H1 (cell line): Measurements from ENCODE around the gene SDSL. TPM values are rescaled to one million over a fixed set of nuclear protein-coding genes. Genes with fewer than 3 reads are reported as not detected.

Experiments used
- CTCF ChIA-PET: fragments of 300-600 bp; sonication (Branson Sonifier 250); formaldehyde crosslinking; loops from one replicate; lab custom pipeline; 2021; ENCODE audit not compliant: partially characterized antibody; lab: Charles Lee
- POLR2A ChIA-PET: fragments of 300-600 bp; sonication (Branson Sonifier 250); formaldehyde crosslinking; loops from one replicate; lab custom pipeline; 2021; ENCODE audit warnings: inconsistent platforms; ENCODE audit not compliant: partially characterized antibody; lab: Charles Lee
- DNase-seq, 2 experiments: peaks; one replicate each; pipeline versions ENCODE4 v3.0.0 to v3.0.0-alpha.2; 2010 to 2022; ENCODE audit warnings: low spot score in 2 of 2, low read depth in 1 of 2, mixed read lengths in 1 of 2
- FAIRE-seq: peaks from 2 replicates; lab custom pipeline; 2011; peaks lifted over from hg19 to GRCh38; lab: Jason Lieb, UNC
- H2AFZ ChIP-seq: 2 replicates; pipeline ENCODE4 v1.8.1; 2012; ENCODE audit warnings: low read length, inconsistent platforms
- H2AK5ac ChIP-seq: 2 replicates; pipeline ENCODE4 v1.6.1; 2013; ENCODE audit warnings: low read depth, low read length
- H2BK120ac ChIP-seq: replicated peaks from 2 replicates; pipeline ENCODE3; 2013; ENCODE audit warnings: low read depth, low read length, inconsistent platforms
- H2BK12ac ChIP-seq: 2 replicates; pipeline ENCODE4 v1.6.1; 2013; ENCODE audit warnings: low read depth, low read length
- H2BK15ac ChIP-seq: 2 replicates; pipeline ENCODE4 v1.6.1; 2013; ENCODE audit warnings: low read length
- H2BK20ac ChIP-seq: 2 replicates; pipeline ENCODE4 v1.6.1; 2013; ENCODE audit warnings: low read length
- H2BK5ac ChIP-seq: 2 replicates; pipeline ENCODE4 v1.6.1; 2013; ENCODE audit warnings: low read depth, low read length
- H3K14ac ChIP-seq: 2 replicates; pipeline ENCODE4 v1.6.1; 2013; ENCODE audit warnings: inconsistent platforms; ENCODE audit not compliant: insufficient read length
- H3K18ac ChIP-seq: 2 replicates; pipeline ENCODE4 v1.6.1; 2013; ENCODE audit warnings: low read length; ENCODE audit errors: extremely low read depth
- H3K23ac ChIP-seq: 2 replicates; pipeline ENCODE4 v1.6.1; 2013; ENCODE audit warnings: inconsistent platforms; ENCODE audit not compliant: insufficient read length
- H3K23me2 ChIP-seq: 2 replicates; pipeline ENCODE4 v1.6.1; 2013; ENCODE audit warnings: low read depth, low read length
- H3K27ac ChIP-seq: 2 replicates; pipeline ENCODE4 v1.6.1; 2011; ENCODE audit warnings: low read depth, low read length, inconsistent platforms
- H3K27me3 ChIP-seq, 4 experiments: replicated peaks in 1 of 4; 1 replicate in 1 of 4; 2 replicates in 3 of 4; pipeline versions ENCODE4 v1.6.1 to v1.8.1; 2011 to 2013; ENCODE audit warnings: low read length in 3 of 4, mild to moderate bottlenecking in 3 of 4, inconsistent platforms in 2 of 4, mixed read lengths in 2 of 4, moderate library complexity in 1 of 4; ENCODE audit not compliant: control insufficient read depth in 3 of 4, insufficient read depth in 3 of 4; ENCODE audit errors: extremely low read depth in 1 of 4
- H3K36me3 ChIP-seq, 4 experiments: 2 replicates each; pipeline versions ENCODE4 v1.6.1 to v1.8.1; 2011 to 2013; ENCODE audit warnings: mild to moderate bottlenecking in 4 of 4, low read length in 3 of 4, moderate library complexity in 2 of 4, control low read depth in 1 of 4, inconsistent platforms in 1 of 4; ENCODE audit not compliant: insufficient read depth in 4 of 4, control insufficient read depth in 2 of 4
- H3K4ac ChIP-seq: replicated peaks from 2 replicates; pipeline ENCODE3; 2013; ENCODE audit warnings: low read length, low read depth, mixed read lengths, inconsistent platforms; ENCODE audit not compliant: insufficient read length
- H3K4me1 ChIP-seq, 4 experiments: replicated peaks in 1 of 4; 1 replicate in 1 of 4; 2 replicates in 3 of 4; pipeline versions ENCODE4 v1.6.1 to v1.8.1; 2011 to 2013; ENCODE audit warnings: low read length in 3 of 4, inconsistent platforms in 2 of 4, mixed read lengths in 1 of 4; ENCODE audit not compliant: insufficient read depth in 4 of 4, control insufficient read depth in 3 of 4
- H3K4me2 ChIP-seq, 2 experiments: 2 replicates each; pipeline versions ENCODE4 v1.6.1 to v1.8.1; 2011 to 2013; ENCODE audit warnings: low read depth in 2 of 2, low read length in 2 of 2, control low read depth in 1 of 2, inconsistent platforms in 1 of 2, mild to moderate bottlenecking in 1 of 2; ENCODE audit not compliant: insufficient read depth in 1 of 2
- H3K4me3 ChIP-seq, 4 experiments: fragments of 200-600, 300-600 bp in 1 of 4; sonication (generic), shearing (Covaris generic), sonication (Bioruptor Twin) in 1 of 4; 2 replicates each; pipeline versions ENCODE4 v1.5.1 to v1.8.1; 2011 to 2016; ENCODE audit warnings: low read length in 4 of 4, low read depth in 3 of 4, control low read depth in 2 of 4, inconsistent platforms in 2 of 4, mild to moderate bottlenecking in 2 of 4, mixed read lengths in 1 of 4, moderate library complexity in 1 of 4; ENCODE audit not compliant: insufficient read depth in 2 of 4; ENCODE audit errors: extremely low read depth in 1 of 4
- H3K56ac ChIP-seq: replicated peaks from 2 replicates; pipeline ENCODE3; 2013; ENCODE audit warnings: low read depth, mild to moderate bottlenecking, mixed read lengths, low read length, inconsistent platforms; ENCODE audit not compliant: insufficient read length
- H3K79me1 ChIP-seq: 2 replicates; pipeline ENCODE4 v1.6.1; 2013; ENCODE audit warnings: low read depth, low read length, control low read depth
- H3K79me2 ChIP-seq, 2 experiments: 2 replicates each; pipeline versions ENCODE4 v1.6.1 to v1.8.1; 2012 to 2013; ENCODE audit warnings: low read length in 2 of 2, mild to moderate bottlenecking in 2 of 2, inconsistent platforms in 1 of 2; ENCODE audit not compliant: insufficient read depth in 2 of 2, control insufficient read depth in 1 of 2
- H3K9ac ChIP-seq, 4 experiments: replicated peaks in 1 of 4; 1 replicate in 1 of 4; 2 replicates in 3 of 4; pipeline versions ENCODE4 v1.6.1 to v1.8.1; 2011 to 2013; ENCODE audit warnings: low read depth in 3 of 4, low read length in 3 of 4, control low read depth in 2 of 4, mild to moderate bottlenecking in 2 of 4, moderate library complexity in 2 of 4, inconsistent platforms in 1 of 4; ENCODE audit errors: extremely low read depth in 1 of 4
- H3K9me3 ChIP-seq, 2 experiments: 2 replicates each; pipeline versions ENCODE4 v1.6.1 to v1.8.1; 2012 to 2013; ENCODE audit warnings: mild to moderate bottlenecking in 2 of 2, moderate library complexity in 2 of 2, control low read depth in 1 of 2, inconsistent platforms in 1 of 2, low read depth in 1 of 2, low read length in 1 of 2, mixed read lengths in 1 of 2; ENCODE audit not compliant: insufficient read depth in 2 of 2
- H4K20me1 ChIP-seq, 2 experiments: replicated peaks in 1 of 2; 2 replicates each; pipeline versions ENCODE3 to v1.8.1; 2011 to 2013; ENCODE audit warnings: inconsistent platforms in 2 of 2, low read length in 2 of 2, mild to moderate bottlenecking in 1 of 2; ENCODE audit not compliant: insufficient read depth in 2 of 2, control insufficient read depth in 1 of 2
- H4K5ac ChIP-seq: 2 replicates; pipeline ENCODE4 v1.6.1; 2013; ENCODE audit warnings: low read length, low read depth, mixed read lengths, inconsistent platforms; ENCODE audit not compliant: insufficient read length
- H4K8ac ChIP-seq: 2 replicates; pipeline ENCODE4 v1.8.0; 2013; ENCODE audit warnings: mild to moderate bottlenecking, moderate library complexity, low read length, inconsistent platforms; ENCODE audit not compliant: insufficient read depth; ENCODE audit errors: extremely low read depth
- H4K91ac ChIP-seq: replicated peaks from 2 replicates; pipeline ENCODE3; 2013; ENCODE audit warnings: low read length, mixed read lengths, inconsistent platforms; ENCODE audit not compliant: insufficient read length
- CREB1 ChIP-seq: IDR thresholded peaks from 2 replicates; pipeline ENCODE4 v1.6.1; 2012; ENCODE audit warnings: inconsistent platforms
- EP300 ChIP-seq, 2 experiments: IDR thresholded peaks; 1 replicate in 1 of 2; 2 replicates in 1 of 2; pipeline ENCODE4 v1.6.1; 2011 to 2012; ENCODE audit warnings: low read depth in 2 of 2, low read length in 2 of 2, mild to moderate bottlenecking in 2 of 2, borderline replicate concordance in 1 of 2, inconsistent platforms in 1 of 2, moderate library complexity in 1 of 2
- GTF2F1 ChIP-seq: IDR thresholded peaks from 2 replicates; pipeline ENCODE4 v1.6.1; 2012; ENCODE audit warnings: low read depth, low read length, improper control_type of control experiment, borderline replicate concordance
- RBBP5 ChIP-seq: IDR thresholded peaks from 2 replicates; pipeline ENCODE4 v1.7.1; 2012; ENCODE audit warnings: low read depth, mild to moderate bottlenecking, inconsistent platforms, low read length, moderate library complexity, borderline replicate concordance
- TAF7 ChIP-seq: optimal IDR thresholded peaks from 2 replicates; pipeline ENCODE3; 2011; ENCODE audit warnings: low read depth, mild to moderate bottlenecking, inconsistent platforms, low read length, moderate library complexity, borderline replicate concordance
- TEAD4 ChIP-seq: IDR thresholded peaks from 2 replicates; pipeline ENCODE4 v1.6.1; 2012; ENCODE audit warnings: low read depth, low read length, inconsistent platforms, mixed read lengths
- WGBS, 2 experiments: shearing (Covaris generic) in 1 of 2; methylation state at CpG; one replicate each; pipeline versions ENCODE4 v1.1.6 to v1.1.7; 2013 to 2015; ENCODE audit warnings: low lambda C conversion rate in 2 of 2, mixed read lengths in 2 of 2, inconsistent platforms in 1 of 2, low coverage in 1 of 2, missing lambda C conversion rate in 1 of 2; ENCODE audit not compliant: insufficient replicate concordance in 2 of 2, insufficient coverage in 1 of 2, insufficient read length in 1 of 2; ENCODE audit errors: extremely low coverage in 1 of 2, missing lambda C conversion rate in 1 of 2; 5-methylcytosine and 5-hydroxymethylcytosine counted together
- polyA plus RNA-seq, 7 experiments: library from polyadenylated mRNA; depleted of rRNA in 3 of 7; stranded (reverse) in 5 of 7; unstranded in 2 of 7; fragments of >200 nt in 5 of 7; fragments of 200-250 nt in 2 of 7; gene quantifications; 1 replicate in 5 of 7; 2 replicates in 1 of 7; 4 replicates in 1 of 7; pipeline versions ENCODE4 v1.2.1 to v1.2.3, GENCODE V29; 2011 to 2013; ENCODE audit warnings: missing spikeins in 2 of 7, mixed read lengths in 2 of 7
- total RNA-seq: library from RNA; stranded (reverse); fragmentation: NEBNext Ultra II Directional; extraction: Animal tissue kit (Norgen Biotek cat#: 25700); gene quantifications from 2 replicates; pipeline ENCODE4 v1.2.1, GENCODE V29; 2021

SDSL gene
- total and polyA plus RNA-seq, 2 of the 8 experiments (the other 6 are each of a cell fraction or from before 2014, with no cell fraction given) = 0.69 to 1.3 TPM

DNA sequence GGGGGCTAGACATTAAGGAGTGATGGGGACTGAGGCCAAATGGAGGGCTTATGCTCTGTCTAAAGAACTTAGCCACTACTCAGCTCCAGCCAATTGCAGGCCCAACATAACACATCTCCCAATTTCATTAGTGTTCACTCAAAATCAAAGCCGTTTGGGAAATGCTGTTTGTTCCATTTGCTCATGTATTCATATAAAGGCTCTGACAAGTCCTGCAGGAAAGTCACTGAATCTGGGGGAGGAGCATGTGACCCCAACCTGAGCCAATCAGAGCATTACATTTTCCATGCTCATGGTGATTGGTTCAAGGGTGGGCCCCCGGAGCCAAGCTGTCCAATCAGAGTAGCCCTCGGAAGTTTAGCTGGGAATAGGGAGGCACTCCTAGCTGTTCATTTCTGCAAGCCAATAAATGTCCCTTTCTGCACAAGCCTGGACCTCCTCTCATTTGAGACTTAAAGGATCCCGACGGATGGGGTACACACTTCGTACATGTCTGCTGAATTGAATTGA, 20.9 kb downstream of the SDSL start:
- Histone ChIP-seq H2BK15ac (no peak overlapping the region), H3K4me1 (peaks cover 0 to 2% (median under 1%) of the 10 kb centered on the region in 4 experiments; a peak in 2 of 7 replicates), H3K9me3 (no peaks in the 10 kb centered on the region), H2AFZ (no peak overlapping the region), H4K91ac (no peak overlapping the region), H3K56ac (no peak overlapping the region), H3K27me3 (peaks cover 0 to 2% (median 0%) of the 10 kb centered on the region in 4 experiments; a peak in 1 of 7 replicates), H4K20me1 (no peaks in the 10 kb centered on the region), H2BK12ac (no peak overlapping the region), H2BK20ac (no peak overlapping the region), H3K27ac (no peak overlapping the region), H3K18ac (no peak overlapping the region), H2BK5ac (no peak overlapping the region), H3K79me1 (no peaks in the 10 kb centered on the region), H4K5ac (no peak overlapping the region), H3K9ac (no peak overlapping the region), H3K36me3 (no peaks in the 10 kb centered on the region), H3K4me3 (no peak overlapping the region), H3K23me2 (peaks cover 6% of the 10 kb centered on the region; the same call in 1 of the 2 replicates), H4K8ac (no peak overlapping the region), H3K4ac (no peak overlapping the region), H3K14ac (no peak overlapping the region), H2AK5ac (no peak overlapping the region), H2BK120ac (no peak overlapping the region), H3K23ac (no peak overlapping the region), H3K79me2 (no peaks in the 10 kb centered on the region), H3K4me2 (no peak overlapping the region)
- WGBS, 2 experiments = 90% methylated on average over 6 of the region's 6 CpGs; no CpG with 5 or more reads in 1 of the 2 experiments
- TF ChIP-seq EP300 (IDR thresholded peaks at IDR 0.05; ENCODE audit: borderline replicate concordance in 1 of 2, low read depth in 2 of 2, low read length in 2 of 2) (no peak), TEAD4 (no peak), RBBP5 (no peak), CREB1 (no peak), GTF2F1 (no peak), TAF7 (no peak)
- DNase-seq = no peak
- CTCF ChIA-PET = interaction anchor here (0.6 to 8.4 kb wide), 7 partner anchors 10 to 415 kb away, joined by 3 to 82 read pairs (median 3); no protein-coding TSS in a partner anchor
- FAIRE-seq = no peak
- POLR2A ChIA-PET = interaction anchor here (1.0 kb wide), 1 partner anchor 92 kb away, joined by 3 read pairs; no protein-coding TSS in a partner anchor
